ENCODE measurements around the gene RHOB. TPM values are rescaled to one million over a fixed set of nuclear protein-coding genes. Genes with fewer than 3 reads are reported as not detected.
A peak's percentile ranks its signal among the peaks of the same experiment; 100 is the strongest.

Gene RHOB
- total RNA-seq, 1 experiment from 2014 or later = 28.1 TPM

GRCh38 chr2:20439503-20439902, 7.4 kb upstream of the RHOB start:
- Mint-ChIP-seq H3K4me1 (ENCODE audit: insufficient read depth, unreplicated experiment) (peaks cover 26% of the 10 kb centered on the region), H3K27me3 (ENCODE audit: insufficient read depth, unreplicated experiment) (no peaks in the 10 kb centered on the region), H3K27ac (ENCODE audit: low read depth, unreplicated experiment) (peak overlapping the region; percentile 82), H3K36me3 (ENCODE audit: insufficient read depth, unreplicated experiment) (no peaks in the 10 kb centered on the region), H3K9me3 (ENCODE audit: unreplicated experiment) (no peaks in the 10 kb centered on the region), H3K4me3 (ENCODE audit: unreplicated experiment) (peak overlapping the region; percentile 66)
- peak; percentile 51 for DNase-seq (ENCODE audit: unreplicated experiment)
- POLR2A ChIA-PET = interaction anchor here (0.9 to 4.4 kb wide), 22 partner anchors 8 to 212 kb away, joined by 3 to 35 read pairs (median 6); partner anchors contain the start of genes HS1BP3 and RHOB
- no TSS peak for BruUV-seq (replicated peaks)
- no peak for TF ChIP-seq CTCF (IDR thresholded peaks at IDR 0.05; ENCODE audit: unreplicated experiment)
- intact Hi-C loops (cut with micrococcal nuclease) = loop anchor here (2.0 kb wide), 2 partner anchors 29 to 43 kb away; no protein-coding TSS in a partner anchor
- CTCF ChIA-PET = interaction anchor here (0.6 to 8.6 kb wide), 19 partner anchors 7 to 212 kb away, joined by 3 to 125 read pairs (median 4); partner anchors contain the start of genes HS1BP3 and RHOB

GRCh38 chr2:20440001-20440560, 6.8 kb upstream of the RHOB start:
- intact Hi-C loops (cut with micrococcal nuclease) = loop anchor here (5.0 to 10.0 kb wide), 2 partner anchors 525 to 677 kb away; no protein-coding TSS in a partner anchor
- ChIA-PET CTCF (interaction anchor here (0.5 to 8.6 kb wide), 18 partner anchors 13 to 212 kb away, joined by 3 to 125 read pairs (median 4); partner anchors contain the start of gene HS1BP3), POLR2A (interaction anchor here (0.7 to 4.4 kb wide), 20 partner anchors 13 to 211 kb away, joined by 3 to 35 read pairs (median 7); partner anchors contain the start of gene HS1BP3)
- no peak for DNase-seq (ENCODE audit: unreplicated experiment)
- Mint-ChIP-seq H3K36me3 (ENCODE audit: insufficient read depth, unreplicated experiment) (no peaks in the 10 kb centered on the region), H3K27ac (ENCODE audit: low read depth, unreplicated experiment) (no peak overlapping the region), H3K27me3 (ENCODE audit: insufficient read depth, unreplicated experiment) (no peaks in the 10 kb centered on the region), H3K9me3 (ENCODE audit: unreplicated experiment) (no peaks in the 10 kb centered on the region), H3K4me3 (ENCODE audit: unreplicated experiment) (no peak overlapping the region), H3K4me1 (ENCODE audit: insufficient read depth, unreplicated experiment) (peaks cover 23% of the 10 kb centered on the region)
- BruUV-seq (replicated peaks) = no TSS peak
- no peak for TF ChIP-seq CTCF (IDR thresholded peaks at IDR 0.05; ENCODE audit: unreplicated experiment)

- intact Hi-C loops (cut with micrococcal nuclease) = loop anchor here (1.0 to 10.0 kb wide), 4 partner anchors 47 to 674 kb away; no protein-coding TSS in a partner anchor
- Mint-ChIP-seq H3K27ac (ENCODE audit: low read depth, unreplicated experiment) (peak overlapping the region; percentile 10), H3K4me1 (ENCODE audit: insufficient read depth, unreplicated experiment) (peaks cover 15% of the 10 kb centered on the region), H3K9me3 (ENCODE audit: unreplicated experiment) (no peaks in the 10 kb centered on the region), H3K36me3 (ENCODE audit: insufficient read depth, unreplicated experiment) (peaks cover 11% of the 10 kb centered on the region), H3K27me3 (ENCODE audit: insufficient read depth, unreplicated experiment) (no peaks in the 10 kb centered on the region), H3K4me3 (ENCODE audit: unreplicated experiment) (no peak overlapping the region)
- POLR2A ChIA-PET = interaction anchor here (0.7 to 2.4 kb wide), 9 partner anchors 11 to 208 kb away, joined by 3 to 22 read pairs (median 5); partner anchors contain the start of gene HS1BP3
- peak; percentile 66 for DNase-seq (ENCODE audit: unreplicated experiment)
- CTCF ChIA-PET = interaction anchor here (0.8 to 2.7 kb wide), 24 partner anchors 9 to 207 kb away, joined by 3 to 81 read pairs (median 8); partner anchors contain the start of gene HS1BP3
- peak; percentile 38 for TF ChIP-seq CTCF (IDR thresholded peaks at IDR 0.05; ENCODE audit: unreplicated experiment)
- BruUV-seq (replicated peaks) = no TSS peak
These were observed 3.5 kb upstream of the RHOB start for GRCh38 chr2:20443276-20443920.

All from MCF 10A (cell line).